Adrenal gland (tissue), 5 donors: ENCODE results near the gene PGM2.

Source experiments
- CTCF ChIP-seq, 6 experiments: fragments of 450-650 bp in 4 of 6; fragments of 200-600 bp in 2 of 6; sonication (generic) in 1 of 6; IDR thresholded peaks; 1 replicate in 5 of 6; 2 replicates in 1 of 6; pipeline versions ENCODE4 v1.5.1 to v1.8.0; 2016 to 2021; ENCODE audit warnings: antibody characterized with exemption in 6 of 6, mild to moderate bottlenecking in 2 of 6, moderate library complexity in 1 of 6
- POLR2A ChIP-seq, 2 donors: fragments of 450-650 bp; IDR thresholded peaks; one replicate each; pipeline ENCODE4 v1.6.1; 2017; ENCODE audit warnings: antibody characterized with exemption in 2 of 2, mild to moderate bottlenecking in 2 of 2, moderate library complexity in 1 of 2
- donor health status: DM: no; HTN: no; CAD: no.

GRCh38 chr4:37795581-37796195, 30.8 kb upstream of the PGM2 start:
- no peak for TF ChIP-seq POLR2A (IDR thresholded peaks at IDR 0.05)
- TF ChIP-seq CTCF (IDR thresholded peaks at IDR 0.05), result no peak
